HG03097 (cell line): Measurements from ENCODE around the gene PRR18.

Experiments
- ATAC-seq: cut with Tn5 transposase; IDR thresholded peaks from one replicate; pipeline ENCODE4 v1.9.1; 2021; ENCODE audit not compliant: unreplicated experiment, low FRiP score

PRR18 gene

GRCh38 chr6:166334878-166335277, 26.7 kb upstream of the PRR18 start:
- ATAC-seq = no peak

- no peak for ATAC-seq
These were observed 25.2 kb upstream of the PRR18 start for GRCh38 chr6:166333172-166333995.

GRCh38 chr6:166331503-166332415, 23.6 kb upstream of the PRR18 start:
- no peak for ATAC-seq

DNA sequence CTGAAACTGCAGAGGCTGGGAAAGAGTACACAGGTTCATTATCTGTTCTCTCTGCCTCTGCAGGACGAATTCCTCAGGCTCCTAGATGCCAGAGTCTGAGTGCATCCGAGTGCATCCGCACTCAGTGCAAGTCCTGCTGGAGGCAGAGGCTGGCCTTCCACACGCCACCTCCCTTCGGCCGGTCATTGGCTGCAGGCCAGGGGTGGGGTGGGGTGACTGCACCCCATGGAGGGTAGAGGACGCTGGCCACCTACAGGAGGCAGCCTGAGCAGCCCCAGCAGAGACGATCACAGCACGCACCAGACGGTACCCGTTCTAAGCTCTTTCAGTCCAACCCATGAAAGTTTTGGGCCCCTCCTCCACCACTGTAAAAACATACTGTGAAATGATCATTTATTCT, 22.4 kb upstream of the PRR18 start:
- no peak for ATAC-seq

DNA sequence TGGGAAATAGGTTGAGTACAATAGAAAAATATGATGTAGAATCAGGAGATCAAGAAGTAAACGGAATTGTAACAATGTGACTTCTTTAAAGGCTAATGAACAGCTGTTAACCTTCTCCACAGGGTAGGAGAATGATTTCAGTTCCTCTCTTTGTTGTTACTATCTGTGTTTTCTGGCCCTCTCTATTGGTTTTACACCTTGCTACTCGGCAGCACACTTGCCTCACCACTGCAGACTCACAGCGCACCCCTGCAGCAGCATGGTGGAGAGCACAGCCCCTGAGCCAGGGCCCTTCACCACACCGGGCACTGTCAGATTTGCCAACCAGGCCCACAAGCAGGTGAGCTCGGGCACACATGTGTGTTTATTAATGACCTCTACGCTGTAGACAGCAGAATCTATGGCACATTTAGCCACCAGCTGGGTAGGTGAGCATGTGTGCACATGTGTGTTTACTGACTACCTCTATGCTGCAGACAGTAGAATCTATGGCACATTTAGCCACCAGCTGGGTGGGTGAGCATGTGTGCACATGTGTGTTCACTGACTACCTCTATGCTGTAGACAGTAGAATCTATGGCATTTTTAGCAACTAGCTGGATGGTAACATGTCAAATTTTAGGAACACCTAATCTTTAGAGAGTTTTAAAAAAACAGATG, 17.3 kb upstream of the PRR18 start:
- ATAC-seq = no peak

GRCh38 chr6:166323395-166323794, 15.2 kb upstream of the PRR18 start:
- no peak for ATAC-seq

GRCh38 chr6:166318649-166319600, 10.7 kb upstream of the PRR18 start:
- ATAC-seq = no peak

DNA sequence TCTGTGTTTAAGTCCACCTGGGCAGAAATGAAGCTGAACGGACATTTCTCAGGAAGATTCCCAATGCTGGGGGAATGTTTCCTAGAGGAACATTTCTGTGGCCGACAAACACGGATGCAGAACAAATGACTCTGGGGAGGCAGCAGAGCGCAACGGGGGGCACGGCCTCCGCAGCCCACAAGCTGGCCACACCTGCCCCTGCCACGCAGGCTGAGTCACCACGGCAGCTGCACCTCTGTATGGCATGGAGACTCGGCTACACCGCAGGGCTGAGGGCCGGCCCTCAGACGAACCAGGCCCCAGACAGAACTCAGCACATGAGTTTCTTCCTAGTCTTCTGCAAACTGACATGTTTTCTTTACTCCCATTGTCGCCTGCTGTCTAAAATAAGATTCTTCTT, 10.0 kb upstream of the PRR18 start:
- ATAC-seq = no peak

GRCh38 chr6:166317261-166318212, 9.3 kb upstream of the PRR18 start:
- ATAC-seq = no peak

GRCh38 chr6:166315436-166315835, 7.2 kb upstream of the PRR18 start:
- no peak for ATAC-seq

GRCh38 chr6:166314454-166314853, 6.3 kb upstream of the PRR18 start:
- no peak for ATAC-seq

DNA sequence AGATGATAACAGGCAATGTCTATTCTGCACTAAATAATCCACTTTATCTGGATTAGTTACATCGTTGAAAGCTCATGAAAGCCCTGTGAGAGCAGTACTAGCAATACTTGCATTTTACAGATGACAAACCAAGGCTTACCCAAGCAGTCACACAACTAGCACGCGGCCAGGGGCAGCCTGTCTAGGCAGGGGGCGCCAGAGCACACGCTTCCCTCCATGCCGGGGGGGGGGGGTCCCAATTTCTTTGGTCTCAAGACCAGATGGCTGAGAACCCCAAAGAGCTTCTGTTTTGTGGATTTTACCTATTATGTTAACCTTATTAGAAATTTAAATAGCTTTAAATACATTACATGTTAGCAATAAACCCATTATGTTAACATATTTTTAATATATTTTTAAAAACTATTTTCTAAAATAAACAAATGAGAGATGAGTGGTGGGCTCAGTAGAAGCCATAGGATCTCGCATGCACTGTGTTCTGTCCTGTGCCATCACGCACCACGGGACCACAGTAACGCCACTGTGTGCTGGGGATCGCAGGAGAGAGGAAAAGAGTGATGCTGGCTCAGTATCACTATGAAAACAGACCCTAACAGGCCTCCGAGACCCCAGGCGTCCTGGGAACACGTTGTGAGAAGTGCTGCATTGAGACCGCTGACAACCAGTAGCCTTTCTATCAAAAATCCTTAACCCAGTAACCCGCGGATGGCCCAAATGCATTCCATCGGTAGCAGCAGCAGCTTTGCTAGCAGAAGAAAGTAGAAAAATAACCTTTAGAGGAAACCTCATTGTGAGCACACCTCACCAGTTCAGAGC, 5.3 kb upstream of the PRR18 start:
- no peak for ATAC-seq

- ATAC-seq = no peak
These were observed 4.6 kb upstream of the PRR18 start for GRCh38 chr6:166312832-166313231.

- ATAC-seq = no peak
These were observed 2.4 kb upstream of the PRR18 start for GRCh38 chr6:166310634-166311033.

- ATAC-seq = no peak
These were observed 1.8 kb upstream of the PRR18 start for GRCh38 chr6:166309977-166310376.

- no peak for ATAC-seq
These were observed 787 bp upstream of the PRR18 start for GRCh38 chr6:166308769-166309589.
